Hindlimb muscle (tissue), 1 donor: Measurements from ENCODE around the gene SUGP2. TPM values are rescaled to one million over a fixed set of nuclear protein-coding genes. Genes with fewer than 3 reads are reported as not detected.
"Not testable (repeated sequence)": the region's sequence is repeated elsewhere in the genome, so short reads cannot be mapped to it uniquely, and the experiment has no call there.

Experiments
- DNase-seq: peaks from one replicate; pipeline ENCODE4 v3.0.0-alpha.2; 2013
- polyA plus RNA-seq: library from polyadenylated mRNA; unstranded; fragments of 120-200 nt; gene quantifications from one replicate; pipeline ENCODE4 v1.2.1, GENCODE V29; 2013; ENCODE audit not compliant: insufficient read length

SUGP2 gene
- polyA plus RNA-seq, 1 donor, result 62.8 TPM

GRCh38 chr19:19028526-19028925, 4.8 kb downstream of the SUGP2 start:
- DNase-seq, result no peak

GRCh38 chr19:19027228-19027627, 6.1 kb downstream of the SUGP2 start:
- no peak for DNase-seq

- no peak for DNase-seq
Measured at GRCh38 chr19:19026299-19026971, 6.9 kb downstream of the SUGP2 start.

- DNase-seq, result no peak
Measured at GRCh38 chr19:19025861-19026260, 7.5 kb downstream of the SUGP2 start.

GRCh38 chr19:19023376-19023775, 9.9 kb downstream of the SUGP2 start:
- not testable (repeated sequence) for DNase-seq

- no peak for DNase-seq
Measured at GRCh38 chr19:19022380-19022961, 10.8 kb downstream of the SUGP2 start.

- DNase-seq, result no peak
Measured at GRCh38 chr19:19021115-19021514, 12.2 kb downstream of the SUGP2 start.

- DNase-seq, result no peak
Measured at GRCh38 chr19:19010551-19010950, 22.8 kb downstream of the SUGP2 start.

GRCh38 chr19:19009951-19010350, 23.4 kb downstream of the SUGP2 start:
- no peak for DNase-seq

GRCh38 chr19:19006213-19006612, 27.1 kb downstream of the SUGP2 start:
- DNase-seq, result no peak

GRCh38 chr19:19004144-19004543, 29.2 kb downstream of the SUGP2 start:
- no peak for DNase-seq

GRCh38 chr19:18999896-19000620, 33.3 kb downstream of the SUGP2 start:
- DNase-seq, result no peak

- DNase-seq, result no peak
Measured at GRCh38 chr19:18999016-18999758, 34.1 kb downstream of the SUGP2 start.

- DNase-seq, result no peak
Measured at GRCh38 chr19:18998276-18998675, 35.0 kb downstream of the SUGP2 start.

- DNase-seq, result no peak
Measured at GRCh38 chr19:18996796-18997394, 36.4 kb downstream of the SUGP2 start.

GRCh38 chr19:18996351-18996750, 37.0 kb downstream of the SUGP2 start:
- no peak for DNase-seq

GRCh38 chr19:18995804-18996241, 37.5 kb downstream of the SUGP2 start:
- DNase-seq, result no peak

- DNase-seq, result no peak
Measured at GRCh38 chr19:18993115-18993514, 40.2 kb downstream of the SUGP2 start.

GRCh38 chr19:18992696-18993095, 40.6 kb downstream of the SUGP2 start:
- DNase-seq, result no peak

- no peak for DNase-seq
Measured at GRCh38 chr19:18991468-18991867, 41.8 kb downstream of the SUGP2 start.

- no peak for DNase-seq
Measured at GRCh38 chr19:18991006-18991405, 42.3 kb downstream of the SUGP2 start.

GRCh38 chr19:18990128-18990708, 43.1 kb downstream of the SUGP2 start:
- no peak for DNase-seq
